ENCODE data around the gene PROSER2. TPM values are rescaled to one million over a fixed set of nuclear protein-coding genes. Genes with fewer than 3 reads are reported as not detected.

PROSER2 gene, protein sequence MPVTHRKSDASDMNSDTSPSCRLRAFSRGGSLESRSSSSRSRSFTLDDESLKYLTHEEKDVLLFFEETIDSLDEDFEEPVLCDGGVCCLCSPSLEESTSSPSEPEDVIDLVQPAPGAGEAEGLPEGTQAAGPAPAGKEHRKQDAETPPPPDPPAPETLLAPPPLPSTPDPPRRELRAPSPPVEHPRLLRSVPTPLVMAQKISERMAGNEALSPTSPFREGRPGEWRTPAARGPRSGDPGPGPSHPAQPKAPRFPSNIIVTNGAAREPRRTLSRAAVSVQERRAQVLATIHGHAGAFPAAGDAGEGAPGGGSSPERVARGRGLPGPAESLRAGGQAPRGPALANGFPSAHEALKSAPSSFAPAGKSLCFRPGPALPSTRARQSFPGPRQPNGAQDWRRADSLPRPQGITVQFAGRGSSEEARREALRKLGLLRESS
- 5.1 and 5.3 TPM in 2 replicates for total RNA-seq

DNA sequence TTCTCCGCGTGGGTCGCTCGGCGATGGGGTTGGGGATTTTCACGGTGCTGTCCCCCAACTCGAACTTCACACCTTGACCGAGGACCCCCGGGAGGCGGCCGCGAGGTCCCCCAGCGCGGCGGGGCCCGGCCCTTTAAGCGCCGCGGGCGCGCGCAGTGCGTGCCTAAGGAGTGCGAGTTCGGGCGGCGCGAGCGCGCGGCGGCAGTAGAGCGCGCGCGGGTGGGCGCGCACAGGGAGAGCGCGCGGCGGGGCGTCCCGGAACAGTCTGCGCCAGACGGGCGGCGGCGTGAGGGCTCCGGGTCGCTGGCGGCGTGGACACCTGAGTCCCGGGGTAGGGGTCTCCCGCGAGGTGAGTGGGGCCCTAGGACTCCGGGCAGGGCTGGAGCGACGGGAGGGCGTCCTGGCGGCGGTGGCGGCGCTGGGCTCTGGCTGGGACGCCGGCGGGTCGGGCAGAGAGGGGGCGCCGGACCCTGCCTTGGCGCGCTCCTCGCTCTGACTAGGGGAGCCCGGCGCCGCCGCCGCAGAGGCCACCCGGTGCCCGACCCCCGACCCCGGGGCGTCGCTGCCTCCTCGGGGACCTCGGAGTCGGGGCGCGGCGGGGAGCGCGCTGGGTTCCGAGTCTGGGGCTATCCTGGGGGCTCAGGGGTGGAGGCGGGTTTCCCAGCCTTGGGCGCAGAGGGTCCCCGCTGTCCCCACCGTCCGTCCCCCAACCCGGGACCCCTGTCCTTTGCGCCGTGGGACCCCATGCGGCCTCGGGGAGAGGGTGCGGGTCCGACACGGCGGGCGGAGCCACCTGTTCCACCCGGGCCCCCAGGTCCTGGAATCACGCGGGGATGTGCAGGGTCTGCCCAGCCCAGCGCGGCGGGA lies at the start of gene PROSER2:
Gene PROSER2 (plus strand): TSS at position 235 of the 867 bp plus-strand sequence. CDS start 28,722 bp downstream, outside the sequence.
- DNase-seq (ENCODE audit: low read depth in 2 of 2), result peak; percentile 34 to 78

DNA sequence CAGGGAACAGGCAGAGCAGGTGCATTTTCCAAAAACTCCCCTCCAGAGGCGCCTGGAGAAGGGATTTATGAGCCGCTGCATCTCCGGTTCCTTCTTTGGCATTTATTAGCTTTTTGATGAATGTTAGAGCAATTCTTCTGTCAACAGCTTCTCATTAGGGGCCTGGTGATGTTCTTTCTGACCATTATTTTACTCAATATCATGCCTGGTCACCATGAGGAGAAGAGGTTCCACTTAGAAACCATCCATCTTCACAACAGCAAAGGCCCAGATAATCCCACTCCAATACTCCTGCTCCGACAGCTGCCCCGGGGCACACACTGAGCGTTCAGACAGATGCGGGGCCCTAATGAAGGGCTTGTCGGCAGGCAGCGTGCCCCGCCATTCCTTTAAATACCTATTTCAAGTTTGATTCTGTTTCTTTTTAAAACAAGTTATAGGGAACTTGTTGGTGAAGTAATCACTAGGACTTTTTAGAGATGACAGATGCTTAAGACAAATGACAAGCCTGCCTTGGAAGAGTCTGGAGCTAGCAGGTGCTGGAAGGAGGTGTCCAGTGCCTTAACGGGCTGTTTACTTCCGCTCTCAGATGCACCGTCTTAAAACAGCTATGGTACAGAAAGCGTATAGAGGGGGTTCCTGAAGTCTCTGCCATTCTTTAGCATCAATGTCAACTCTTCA lies 49.3 kb upstream of the PROSER2 start:
- DNase-seq (ENCODE audit: low read depth in 2 of 2), result no peak

DNA sequence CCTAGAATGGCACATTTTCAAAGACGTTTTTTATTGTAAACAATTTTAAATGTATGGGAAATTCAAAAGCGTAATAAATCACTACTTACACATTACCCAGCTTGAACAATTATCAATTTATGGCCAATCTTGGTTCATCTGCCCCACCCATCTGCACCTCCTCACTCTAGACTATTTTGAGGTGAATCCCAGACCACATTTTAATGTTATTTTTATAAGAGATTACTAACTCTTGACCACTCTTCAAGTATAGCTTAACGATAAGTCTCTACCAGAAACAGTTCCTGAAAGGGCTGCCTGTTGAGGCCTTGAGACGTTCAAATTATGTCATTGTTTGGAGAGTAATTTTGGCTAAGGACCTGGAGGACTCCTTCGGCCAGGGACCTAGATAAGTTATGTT lies 47.7 kb upstream of the PROSER2 start:
- no peak for DNase-seq (ENCODE audit: low read depth in 2 of 2)

DNA sequence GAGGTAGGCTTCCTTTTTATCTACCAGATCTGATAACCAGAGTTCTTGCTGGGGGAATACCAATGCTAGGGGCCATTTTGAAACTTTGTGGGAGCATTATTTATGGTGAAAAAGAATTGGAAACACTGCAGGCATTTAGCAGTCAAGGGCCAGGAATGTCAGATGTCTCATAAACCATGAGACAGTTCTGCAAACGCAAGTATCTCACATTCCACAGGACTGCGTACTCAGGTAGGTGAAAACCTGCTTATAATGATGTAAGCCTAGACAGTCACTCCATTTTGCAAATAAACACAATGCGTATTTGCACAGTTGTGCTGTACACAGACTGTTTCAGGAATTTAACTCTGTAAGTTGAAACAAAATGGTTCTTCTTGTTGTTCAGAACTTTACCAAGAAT lies 47.1 kb upstream of the PROSER2 start:
- no peak for DNase-seq (ENCODE audit: low read depth in 2 of 2)

DNA sequence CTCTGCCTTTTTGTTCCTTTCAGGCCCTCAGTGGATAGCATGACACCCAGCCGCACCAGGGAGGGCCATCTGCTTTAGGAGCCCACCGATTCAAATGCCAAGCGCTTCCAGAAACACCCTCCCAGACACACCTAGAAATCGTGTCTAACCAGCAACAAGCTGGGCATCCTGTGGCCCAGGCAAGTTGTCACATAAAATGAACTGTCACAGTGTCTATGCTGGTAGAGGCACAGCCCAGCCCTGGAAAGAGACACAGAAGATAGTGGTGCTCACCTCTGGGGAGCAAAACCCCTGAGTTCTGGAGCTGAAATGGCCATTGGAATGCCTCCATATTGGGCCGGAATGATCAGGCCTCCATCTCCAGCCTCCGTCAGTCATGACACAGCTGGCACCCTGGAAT lies 42.0 kb upstream of the PROSER2 start:
- DNase-seq (ENCODE audit: low read depth in 2 of 2), result no peak

DNA sequence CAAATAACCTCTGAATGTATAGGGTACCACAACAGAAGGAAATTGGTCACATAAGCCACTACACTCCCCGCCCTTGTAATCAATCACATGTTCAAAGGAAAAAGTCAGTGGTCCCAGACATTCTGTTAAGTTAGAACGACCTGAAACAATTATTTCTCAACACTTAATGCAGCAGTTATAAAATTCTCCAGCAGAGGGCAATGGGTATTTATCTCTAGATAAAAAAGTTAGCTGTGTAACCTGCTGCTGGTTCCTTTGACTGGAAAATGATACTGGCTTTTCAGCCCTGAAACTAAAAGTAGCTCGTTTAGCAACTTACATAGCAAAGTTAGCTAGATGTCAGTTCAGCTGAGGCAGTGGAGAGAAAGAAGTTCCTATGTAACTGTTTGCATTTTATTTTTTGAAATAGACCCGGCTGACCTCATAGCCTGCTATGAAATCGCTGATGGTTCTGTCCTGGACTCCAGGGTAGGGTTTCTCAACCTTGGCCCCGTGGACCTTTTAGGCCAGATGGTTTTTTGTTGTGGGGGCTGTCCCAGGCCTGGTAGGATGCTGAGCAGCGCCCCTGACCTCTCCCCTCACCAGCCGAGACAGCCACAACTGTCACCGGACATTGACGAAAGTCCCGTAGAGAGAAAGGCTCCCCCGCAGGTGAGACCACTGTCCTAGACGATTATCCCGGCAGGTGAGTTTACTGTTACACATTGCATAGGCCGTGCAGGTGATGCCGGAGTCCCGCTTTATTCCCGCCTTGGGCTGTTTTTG lies 40.2 kb upstream of the PROSER2 start:
- peak; percentile 57 to 68 for DNase-seq (ENCODE audit: low read depth in 2 of 2)

DNA sequence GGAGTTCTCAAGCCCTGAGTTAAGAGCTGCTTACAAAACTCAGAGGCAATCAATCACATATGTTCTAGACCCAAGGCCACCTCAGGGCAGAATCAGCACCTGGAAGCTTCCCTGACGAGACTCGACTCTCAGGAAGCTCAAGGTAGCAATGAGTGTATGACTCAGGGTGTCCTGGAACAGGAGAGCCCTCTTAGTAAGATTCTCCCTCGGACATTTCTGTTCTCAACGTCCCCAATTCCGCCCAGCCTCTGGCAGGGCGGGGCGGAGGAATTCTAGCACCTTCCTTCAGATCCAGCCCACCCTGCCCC lies 39.6 kb upstream of the PROSER2 start:
- no peak for DNase-seq (ENCODE audit: low read depth in 2 of 2)

DNA sequence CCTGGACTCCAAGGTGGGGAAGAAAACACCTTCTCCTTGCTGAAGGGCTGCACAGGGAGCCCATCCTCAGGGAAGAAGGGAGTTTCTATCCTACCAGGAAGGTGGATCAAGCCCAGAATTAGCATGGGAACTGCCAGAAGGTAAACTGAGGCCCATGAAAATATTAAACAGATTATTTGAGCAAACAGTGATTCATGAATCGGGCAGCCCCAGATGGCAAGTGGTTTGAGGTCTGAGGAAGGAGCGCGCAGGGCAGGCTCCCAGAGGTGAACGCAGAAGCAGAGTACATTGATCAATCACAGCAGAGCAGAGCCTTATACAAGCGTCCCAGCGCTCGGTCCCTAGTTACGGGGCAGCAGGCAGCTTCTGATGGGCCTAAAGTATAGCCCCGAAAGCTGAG lies 35.8 kb upstream of the PROSER2 start:
- DNase-seq (ENCODE audit: low read depth in 2 of 2), result no peak

DNA sequence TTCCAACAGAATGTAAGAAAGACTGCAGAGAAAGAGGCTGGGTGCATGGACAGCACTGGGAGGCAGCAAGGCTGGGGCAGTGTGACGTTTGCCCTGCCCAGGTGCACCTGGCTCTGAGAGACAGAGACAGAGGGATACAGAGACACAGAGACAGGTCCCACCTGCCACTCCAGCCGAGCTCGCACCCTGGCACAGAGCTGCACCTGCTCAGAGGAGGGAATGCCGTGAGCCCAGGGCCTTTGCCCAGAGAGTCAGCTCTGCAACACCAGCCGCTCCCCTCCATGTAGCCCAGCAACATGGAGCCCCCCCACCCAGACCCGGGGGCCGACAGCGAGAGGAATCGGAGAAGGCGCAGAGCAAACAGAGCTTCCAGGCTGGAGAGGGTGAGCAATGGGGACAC lies 35.3 kb upstream of the PROSER2 start:
- DNase-seq (ENCODE audit: low read depth in 2 of 2), result no peak

DNA sequence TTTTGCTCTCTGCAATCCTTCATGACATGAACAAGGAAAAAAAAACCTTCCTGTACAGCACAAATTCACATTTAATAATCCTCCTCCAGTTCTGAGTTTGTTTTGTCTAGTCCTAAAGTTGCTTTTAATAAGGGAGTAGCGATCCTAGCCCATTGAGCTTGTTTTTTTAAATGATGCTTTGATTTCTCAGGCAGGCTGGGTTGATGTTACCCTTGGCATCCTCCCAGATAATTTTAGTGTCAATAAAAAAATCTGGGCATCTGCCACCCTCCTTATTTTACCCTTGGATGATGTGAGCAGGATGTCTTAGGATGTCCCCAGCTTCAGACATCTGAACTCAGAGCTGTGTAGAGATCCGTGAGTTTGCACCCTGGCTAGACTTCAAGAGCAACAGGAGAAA lies 33.9 kb upstream of the PROSER2 start:
- no peak for DNase-seq (ENCODE audit: low read depth in 2 of 2)

DNA sequence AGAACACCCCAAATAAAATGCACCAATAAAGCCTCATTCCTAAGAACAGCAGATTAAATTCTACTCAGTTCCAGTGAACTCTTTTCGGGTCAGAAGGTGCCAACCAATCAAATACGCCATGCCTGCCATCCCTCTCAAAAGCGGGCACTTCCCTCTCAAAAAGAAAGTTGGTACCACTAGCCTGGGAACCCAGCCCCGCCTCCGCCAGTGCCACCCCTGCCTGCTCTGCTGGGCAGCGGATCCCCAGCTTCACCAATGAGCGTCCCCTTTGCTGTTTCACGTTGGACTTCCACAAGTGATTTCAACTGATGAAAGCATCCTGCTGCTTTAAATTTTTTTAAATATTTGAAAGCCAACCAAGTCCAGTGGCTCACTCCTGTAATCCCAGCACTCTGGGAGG lies 33.2 kb upstream of the PROSER2 start:
- no peak for DNase-seq (ENCODE audit: low read depth in 2 of 2)

DNA sequence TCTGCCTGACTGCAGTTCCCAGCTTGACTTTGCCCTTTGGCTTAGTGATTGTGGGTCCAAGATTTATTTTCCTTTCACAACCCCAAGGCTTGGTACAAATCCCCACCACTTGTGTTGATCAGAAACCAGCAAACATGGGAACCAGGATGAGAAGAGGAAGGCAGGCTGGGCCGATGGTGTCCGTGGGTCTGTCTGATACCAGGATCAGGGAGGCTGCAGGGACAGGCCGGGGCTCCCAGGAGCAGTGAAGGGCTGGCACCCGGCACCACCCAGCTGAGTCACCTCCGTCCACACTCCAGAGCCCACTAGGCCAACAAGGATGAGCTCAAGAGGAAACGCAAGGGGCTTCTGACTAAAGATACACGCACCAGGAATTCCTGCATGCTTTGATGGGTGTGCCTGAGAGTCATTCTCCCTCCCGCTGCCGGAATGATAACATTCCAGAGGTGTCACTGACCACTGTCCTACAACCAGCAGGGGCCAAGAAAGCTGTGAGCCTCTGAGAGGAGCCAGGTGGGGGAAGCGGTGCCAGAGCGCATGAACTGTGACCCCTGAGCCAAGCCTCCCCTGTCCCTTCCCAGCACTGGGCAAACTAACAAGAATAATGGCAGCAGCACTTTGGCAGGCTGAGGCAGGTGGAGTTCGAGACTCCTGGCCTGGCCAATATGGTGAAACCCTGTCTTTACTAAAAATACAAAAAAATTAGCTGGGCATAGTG lies 29.2 kb upstream of the PROSER2 start:
- peak; percentile 24 to 64 for DNase-seq (ENCODE audit: low read depth in 2 of 2)

DNA sequence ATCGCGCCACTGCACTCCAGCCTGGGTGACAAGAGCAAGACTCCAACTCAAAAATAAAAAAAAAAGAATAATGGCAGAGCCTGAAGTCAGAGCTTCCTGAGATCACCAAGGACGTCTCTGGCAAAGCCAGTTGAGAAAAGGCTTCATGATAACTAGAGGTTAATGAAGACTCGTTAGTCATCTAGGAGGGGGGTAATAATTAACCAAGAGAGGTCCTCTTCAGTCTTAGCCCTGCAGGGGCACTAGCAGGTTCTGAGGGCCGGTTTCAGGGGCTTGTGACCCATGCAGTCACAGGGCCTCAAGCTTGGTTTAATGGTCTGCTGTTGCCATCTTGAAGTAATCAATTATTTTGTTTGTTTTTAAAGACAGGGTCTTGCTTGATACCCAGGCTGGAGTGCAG lies 28.6 kb upstream of the PROSER2 start:
- no peak for DNase-seq (ENCODE audit: low read depth in 2 of 2)

DNA sequence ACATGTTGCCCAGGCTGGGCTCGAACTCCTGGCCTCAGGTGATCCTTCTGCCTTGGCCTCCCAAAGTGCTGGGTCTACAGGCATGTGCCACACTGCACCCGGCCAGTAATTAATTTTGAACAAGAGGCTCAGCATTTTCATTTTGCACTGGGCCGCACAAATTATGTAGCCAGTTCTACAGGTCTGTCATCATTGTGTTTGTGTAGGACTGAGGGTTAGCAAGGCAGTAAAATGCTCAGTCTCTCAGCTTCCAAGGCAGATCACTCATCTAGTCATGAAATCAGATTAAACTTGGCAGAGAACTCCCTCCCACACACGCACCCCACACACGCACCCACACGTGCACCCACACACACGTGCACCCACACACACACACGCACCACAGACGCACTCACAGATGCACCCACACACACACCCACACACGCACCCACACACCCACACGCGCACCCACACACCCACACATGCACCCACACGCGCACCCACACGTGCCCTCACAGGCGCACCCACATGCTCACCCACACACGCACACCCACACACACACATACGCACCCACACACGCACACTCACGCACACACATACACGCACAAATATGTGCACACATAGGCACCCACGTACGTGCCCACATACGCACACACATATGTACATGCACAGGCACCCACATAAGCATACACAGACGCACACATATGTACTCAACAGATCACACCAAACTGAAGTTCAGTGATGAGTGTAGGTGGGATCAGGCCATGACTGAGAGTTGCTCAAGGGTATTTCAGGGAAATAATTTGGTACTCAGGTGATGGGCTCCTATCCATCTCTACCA lies 27.8 kb upstream of the PROSER2 start:
- no peak for DNase-seq (ENCODE audit: low read depth in 2 of 2)

DNA sequence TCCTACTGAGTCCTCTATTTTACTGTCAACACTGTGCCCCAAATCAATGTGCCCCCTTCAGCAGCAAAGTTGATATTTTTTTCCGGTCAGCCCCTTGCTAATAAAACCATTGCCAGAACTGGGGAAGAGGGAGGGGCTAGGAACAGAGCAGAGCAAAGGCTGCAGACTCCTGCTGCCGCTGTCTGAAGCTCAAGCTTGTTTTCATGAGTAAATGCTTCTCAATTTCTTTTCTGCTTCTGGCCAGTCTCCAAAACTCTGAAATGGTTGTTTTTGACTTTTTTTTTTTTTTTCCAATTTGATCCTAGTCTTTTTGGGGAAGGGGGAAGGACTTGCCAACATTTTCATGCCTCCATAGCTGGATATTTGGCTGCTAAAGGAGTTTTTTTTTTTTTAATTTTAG lies 26.7 kb upstream of the PROSER2 start:
- no peak for DNase-seq (ENCODE audit: low read depth in 2 of 2)

DNA sequence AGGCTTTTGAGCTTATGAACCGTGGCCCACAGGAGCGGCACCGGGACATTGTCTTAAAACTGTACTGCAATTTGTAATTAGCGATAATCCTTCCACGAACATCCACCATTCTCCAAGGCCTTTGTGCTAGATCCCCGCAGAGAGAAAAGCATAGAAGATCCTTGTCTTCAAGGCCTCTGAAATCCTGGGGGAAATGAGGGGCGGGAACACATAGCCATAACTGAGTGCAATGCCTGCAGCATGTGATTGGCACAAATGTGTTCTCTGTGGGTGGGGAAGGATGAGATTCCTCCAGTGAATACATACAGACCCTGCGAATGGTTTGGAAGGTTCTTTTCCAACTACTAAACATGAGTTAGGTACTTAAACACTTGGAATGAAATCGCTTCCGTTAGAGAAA lies 25.9 kb upstream of the PROSER2 start:
- DNase-seq (ENCODE audit: low read depth in 2 of 2), result no peak

DNA sequence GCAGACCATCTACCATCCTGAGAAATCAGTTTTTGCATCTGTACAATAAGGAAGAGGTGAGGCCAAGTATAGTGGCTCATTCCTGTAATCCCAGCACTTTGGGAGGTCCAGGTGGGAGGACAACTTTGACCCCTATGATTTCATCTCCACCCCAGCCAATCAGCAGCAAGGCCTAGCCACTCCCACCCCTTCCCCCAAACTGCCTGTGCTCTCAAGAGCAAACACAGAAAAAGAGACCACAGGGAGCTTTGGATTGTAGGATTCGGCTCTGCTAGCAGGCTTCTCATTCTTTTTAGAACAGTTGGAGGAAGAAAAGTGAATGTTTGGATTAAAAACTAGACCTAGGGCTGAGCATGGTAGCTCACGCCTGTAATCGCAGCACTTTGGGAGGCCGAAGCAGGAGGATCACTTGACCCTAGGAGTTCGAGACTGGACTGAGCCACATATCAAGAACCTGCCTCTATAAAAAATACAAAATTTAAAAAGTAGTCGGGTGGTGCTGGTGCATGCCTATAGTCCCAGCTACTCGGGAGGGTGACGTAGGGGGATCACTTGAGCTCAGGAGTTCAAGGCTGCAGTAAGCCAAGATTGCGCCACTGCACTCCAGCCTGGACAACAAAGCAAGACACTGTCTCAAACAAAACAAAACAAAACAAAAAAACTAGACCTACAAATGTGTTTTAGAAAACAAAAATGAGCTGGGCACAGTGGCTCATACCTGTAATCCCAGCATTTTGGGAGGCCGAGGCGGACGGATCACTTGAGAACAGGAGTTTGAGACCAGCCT lies 25.1 kb upstream of the PROSER2 start:
- DNase-seq (ENCODE audit: low read depth in 2 of 2), result no peak

DNA sequence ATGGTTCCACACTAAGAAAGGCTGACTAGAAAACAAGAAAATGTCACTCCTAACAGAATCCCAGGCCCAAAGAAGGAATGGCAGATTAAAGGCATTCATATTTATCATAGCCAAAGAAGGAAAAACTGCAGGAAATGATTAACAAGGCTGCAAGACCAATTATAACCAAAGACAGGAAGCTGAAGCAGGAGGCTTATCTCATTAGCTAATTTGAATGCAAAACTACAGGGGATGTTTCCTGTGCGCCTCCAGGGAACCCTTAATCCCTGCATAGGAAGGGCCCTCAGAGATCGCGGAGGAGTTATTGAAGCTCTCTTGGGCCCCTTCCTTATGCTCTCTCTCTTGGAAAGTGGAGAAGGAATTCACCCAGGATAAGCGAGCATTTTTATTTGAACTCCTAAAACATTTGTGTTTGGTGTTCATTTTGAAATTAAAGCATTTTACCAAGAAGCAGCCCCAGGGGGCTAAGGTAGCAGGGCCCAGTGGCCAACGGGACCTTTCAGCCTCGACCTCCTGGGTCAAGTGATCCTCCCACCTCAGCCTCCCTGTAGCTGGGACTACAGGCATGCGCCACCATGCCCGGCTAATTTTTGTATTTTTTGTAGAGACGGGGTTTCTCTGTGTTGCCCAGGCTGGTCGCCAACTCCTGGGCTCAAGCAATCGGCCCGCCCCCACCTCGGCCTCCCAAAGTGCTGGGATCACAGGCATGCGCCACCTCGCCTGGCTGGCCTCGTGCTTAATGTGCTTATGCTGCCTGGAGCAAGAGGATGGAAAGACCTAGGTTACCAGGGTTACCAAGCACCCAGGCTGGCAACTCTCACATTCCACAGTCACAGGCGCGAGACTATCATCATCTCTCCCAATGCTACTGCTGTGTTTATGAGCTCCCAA lies 24.1 kb upstream of the PROSER2 start:
- peak in 1 of 2 donors; percentile 67 for DNase-seq (ENCODE audit: low read depth in 2 of 2)
